ENCODE measurements around the gene ADGRV1.
"Not testable (repeated sequence)": the region's sequence is repeated elsewhere in the genome, so short reads cannot be mapped to it uniquely, and the experiment has no call there.

Gene ADGRV1

GRCh38 chr5:90916947-90917800, 358.6 kb downstream of the ADGRV1 start:
- Histone ChIP-seq H3K9me3 (ENCODE audit: insufficient read depth, low read length, severe bottlenecking) (no peaks in the 10 kb centered on the region), H3K27ac (ENCODE audit: low read length) (no peak overlapping the region), H3K27me3 (ENCODE audit: insufficient read depth, low read length, poor library complexity) (no peaks in the 10 kb centered on the region), H2AFZ (ENCODE audit: low read depth, low read length) (no peak overlapping the region), H3K9ac (ENCODE audit: low read depth, low read length) (no peak overlapping the region), H3K4me2 (ENCODE audit: insufficient read depth, low read length) (no peak overlapping the region), H3K4me1 (ENCODE audit: insufficient read depth, low read length) (no peaks in the 10 kb centered on the region), H3K79me2 (ENCODE audit: insufficient read depth, low read length) (no peaks in the 10 kb centered on the region), H4K20me1 (ENCODE audit: insufficient read depth, low read length) (no peaks in the 10 kb centered on the region), H3K36me3 (ENCODE audit: insufficient read depth, low read length) (no peaks in the 10 kb centered on the region), H3K4me3 (ENCODE audit: low read depth in 1 of 2, low read length in 2 of 2) (no peak overlapping the region)
- no peak for DNase-seq
- ATAC-seq (ENCODE audit: insufficient read depth, low read depth), result no peak
- TF ChIP-seq CTCF (IDR thresholded peaks at IDR 0.05; ENCODE audit: borderline replicate concordance, extremely low read depth, low read length, poor library complexity, severe bottlenecking), result no peak
- TF ChIP-seq EZH2 (IDR thresholded peaks at IDR 0.05; ENCODE audit: borderline replicate concordance, low read depth, low read length, severe bottlenecking), result no peak

- Histone ChIP-seq H4K20me1 (ENCODE audit: insufficient read depth, low read length) (no peaks in the 10 kb centered on the region), H3K9me3 (ENCODE audit: insufficient read depth, low read length, severe bottlenecking) (no peaks in the 10 kb centered on the region), H3K9ac (ENCODE audit: low read depth, low read length) (no peak overlapping the region), H3K36me3 (ENCODE audit: insufficient read depth, low read length) (no peaks in the 10 kb centered on the region), H2AFZ (ENCODE audit: low read depth, low read length) (no peak overlapping the region), H3K4me2 (ENCODE audit: insufficient read depth, low read length) (no peak overlapping the region), H3K27ac (ENCODE audit: low read length) (no peak overlapping the region), H3K4me1 (ENCODE audit: insufficient read depth, low read length) (no peaks in the 10 kb centered on the region), H3K27me3 (ENCODE audit: insufficient read depth, low read length, poor library complexity) (no peaks in the 10 kb centered on the region), H3K79me2 (ENCODE audit: insufficient read depth, low read length) (no peaks in the 10 kb centered on the region), H3K4me3 (ENCODE audit: low read depth in 1 of 2, low read length in 2 of 2) (no peak overlapping the region)
- ATAC-seq (ENCODE audit: insufficient read depth, low read depth) (no peak), DNase-seq (no peak)
- TF ChIP-seq EZH2 (IDR thresholded peaks at IDR 0.05; ENCODE audit: borderline replicate concordance, low read depth, low read length, severe bottlenecking), result no peak
- TF ChIP-seq CTCF (IDR thresholded peaks at IDR 0.05; ENCODE audit: borderline replicate concordance, extremely low read depth, low read length, poor library complexity, severe bottlenecking), result no peak
These were observed 359.5 kb downstream of the ADGRV1 start for GRCh38 chr5:90917928-90918668.

GRCh38 chr5:90921418-90921973, 362.9 kb downstream of the ADGRV1 start:
- DNase-seq (no peak), ATAC-seq (ENCODE audit: insufficient read depth, low read depth) (no peak)
- Histone ChIP-seq H3K9ac (ENCODE audit: low read depth, low read length) (no peak overlapping the region), H3K79me2 (ENCODE audit: insufficient read depth, low read length) (no peaks in the 10 kb centered on the region), H3K4me1 (ENCODE audit: insufficient read depth, low read length) (no peaks in the 10 kb centered on the region), H3K27ac (ENCODE audit: low read length) (no peak overlapping the region), H3K36me3 (ENCODE audit: insufficient read depth, low read length) (no peaks in the 10 kb centered on the region), H4K20me1 (ENCODE audit: insufficient read depth, low read length) (no peaks in the 10 kb centered on the region), H3K9me3 (ENCODE audit: insufficient read depth, low read length, severe bottlenecking) (no peaks in the 10 kb centered on the region), H2AFZ (ENCODE audit: low read depth, low read length) (no peak overlapping the region), H3K4me2 (ENCODE audit: insufficient read depth, low read length) (no peak overlapping the region), H3K4me3 (ENCODE audit: low read depth in 1 of 2, low read length in 2 of 2) (no peak overlapping the region), H3K27me3 (ENCODE audit: insufficient read depth, low read length, poor library complexity) (no peaks in the 10 kb centered on the region)
- TF ChIP-seq EZH2 (IDR thresholded peaks at IDR 0.05; ENCODE audit: borderline replicate concordance, low read depth, low read length, severe bottlenecking), result no peak
- no peak for TF ChIP-seq CTCF (IDR thresholded peaks at IDR 0.05; ENCODE audit: borderline replicate concordance, extremely low read depth, low read length, poor library complexity, severe bottlenecking)

- H3K4me1 ChIP-seq (ENCODE audit: insufficient read depth, low read length); H3K4me3 ChIP-seq (ENCODE audit: low read depth in 1 of 2, low read length in 2 of 2); H3K9ac ChIP-seq (ENCODE audit: low read depth, low read length); H3K79me2 ChIP-seq (ENCODE audit: insufficient read depth, low read length); H3K27me3 ChIP-seq (ENCODE audit: insufficient read depth, low read length, poor library complexity); H3K27ac ChIP-seq (ENCODE audit: low read length); ATAC-seq (ENCODE audit: insufficient read depth, low read depth); H3K36me3 ChIP-seq (ENCODE audit: insufficient read depth, low read length); DNase-seq; H2AFZ ChIP-seq (ENCODE audit: low read depth, low read length); H3K9me3 ChIP-seq (ENCODE audit: insufficient read depth, low read length, severe bottlenecking); H3K4me2 ChIP-seq (ENCODE audit: insufficient read depth, low read length); H4K20me1 ChIP-seq (ENCODE audit: insufficient read depth, low read length): not testable (repeated sequence)
These were observed 365.6 kb downstream of the ADGRV1 start for GRCh38 chr5:90924222-90924621.

GRCh38 chr5:90929013-90929839, 370.6 kb downstream of the ADGRV1 start:
- not testable (repeated sequence) for ATAC-seq (ENCODE audit: insufficient read depth, low read depth); H3K27ac ChIP-seq (ENCODE audit: low read length); H3K4me1 ChIP-seq (ENCODE audit: insufficient read depth, low read length); H3K79me2 ChIP-seq (ENCODE audit: insufficient read depth, low read length); H3K9me3 ChIP-seq (ENCODE audit: insufficient read depth, low read length, severe bottlenecking); DNase-seq; H3K27me3 ChIP-seq (ENCODE audit: insufficient read depth, low read length, poor library complexity); H2AFZ ChIP-seq (ENCODE audit: low read depth, low read length); H3K4me2 ChIP-seq (ENCODE audit: insufficient read depth, low read length); H4K20me1 ChIP-seq (ENCODE audit: insufficient read depth, low read length); H3K9ac ChIP-seq (ENCODE audit: low read depth, low read length); H3K36me3 ChIP-seq (ENCODE audit: insufficient read depth, low read length); H3K4me3 ChIP-seq (ENCODE audit: low read depth in 1 of 2, low read length in 2 of 2)

Data from DND-41 (cell line).